ENCODE results near the gene SCIN.

The SCIN gene

DNA sequence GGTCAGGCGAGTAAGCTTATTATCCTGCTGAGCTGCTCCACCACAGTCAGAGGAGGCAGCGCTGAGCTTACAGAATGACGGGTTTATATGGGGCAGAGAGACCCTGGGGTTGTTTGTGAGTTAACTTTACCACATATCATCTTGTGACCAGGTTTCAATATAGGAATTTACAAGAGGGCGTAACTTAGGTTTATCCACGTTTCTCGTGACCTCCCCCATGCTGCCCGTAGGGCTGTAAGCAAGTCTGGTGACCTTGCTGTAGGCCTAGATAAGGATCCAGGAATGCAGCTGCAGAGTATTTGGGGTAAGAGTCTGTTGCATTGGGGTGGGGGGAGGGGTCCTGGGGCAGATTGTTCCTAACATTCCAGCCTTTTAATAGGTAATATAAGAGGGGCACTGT is 24.6 kb downstream of the SCIN start:
- TF ChIP-seq TAF1 (IDR thresholded peaks at IDR 0.05; ENCODE audit: low read depth, low read length) = no peak
- TF ChIP-seq SPI1 (IDR thresholded peaks at IDR 0.05; ENCODE audit: low read depth, low read length) = no peak
- TF ChIP-seq POLR2AphosphoS5 (IDR thresholded peaks at IDR 0.05; ENCODE audit: low read depth, low read length) = no peak
- TF ChIP-seq PAX5 (IDR thresholded peaks at IDR 0.05; ENCODE audit: insufficient read depth, low read length, severe bottlenecking) = no peak
- no peak for TF ChIP-seq POU2F2 (IDR thresholded peaks at IDR 0.05; ENCODE audit: low read depth, low read length)
- no peak for TF ChIP-seq POLR2A (IDR thresholded peaks at IDR 0.05; ENCODE audit: low read depth, low read length)
- no peak for FAIRE-seq
- no peak for DNase-seq (ENCODE audit: insufficient read length, low spot score)

DNA sequence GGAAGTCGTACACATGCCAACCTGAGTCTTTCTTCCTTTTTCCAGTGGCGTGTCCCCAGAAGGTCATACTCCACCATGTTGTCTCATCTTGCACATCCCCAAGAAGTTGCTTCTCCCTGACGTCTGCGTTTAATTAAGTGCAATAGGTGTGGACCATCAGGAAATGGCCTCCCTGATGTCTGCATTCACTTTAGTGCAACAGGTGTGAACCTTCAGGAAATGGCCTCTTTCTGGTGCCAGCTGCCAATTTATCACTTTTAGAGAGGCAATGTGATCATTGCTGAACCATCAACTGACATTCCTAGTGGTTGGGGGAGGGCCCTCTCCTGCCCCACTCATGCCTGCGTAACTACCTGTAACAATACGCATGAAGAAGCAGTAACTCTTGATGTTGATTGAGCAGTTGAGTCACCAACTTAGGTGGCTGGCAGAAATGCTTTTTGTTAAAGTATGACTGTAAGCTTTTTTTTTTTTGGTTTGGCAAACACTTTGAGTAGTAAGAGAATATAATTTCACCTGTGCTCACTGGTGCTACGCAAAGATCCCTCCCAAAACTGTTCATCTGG is 25.8 kb downstream of the SCIN start:
- no peak for TF ChIP-seq POLR2A (IDR thresholded peaks at IDR 0.05; ENCODE audit: low read depth, low read length)
- no peak for TF ChIP-seq POLR2AphosphoS5 (IDR thresholded peaks at IDR 0.05; ENCODE audit: low read depth, low read length)
- TF ChIP-seq SPI1 (IDR thresholded peaks at IDR 0.05; ENCODE audit: low read depth, low read length) = no peak
- no peak for TF ChIP-seq POU2F2 (IDR thresholded peaks at IDR 0.05; ENCODE audit: low read depth, low read length)
- no peak for TF ChIP-seq TAF1 (IDR thresholded peaks at IDR 0.05; ENCODE audit: low read depth, low read length)
- TF ChIP-seq PAX5 (IDR thresholded peaks at IDR 0.05; ENCODE audit: insufficient read depth, low read length, severe bottlenecking) = no peak
- no peak for DNase-seq (ENCODE audit: insufficient read length, low spot score)
- no peak for FAIRE-seq

DNA sequence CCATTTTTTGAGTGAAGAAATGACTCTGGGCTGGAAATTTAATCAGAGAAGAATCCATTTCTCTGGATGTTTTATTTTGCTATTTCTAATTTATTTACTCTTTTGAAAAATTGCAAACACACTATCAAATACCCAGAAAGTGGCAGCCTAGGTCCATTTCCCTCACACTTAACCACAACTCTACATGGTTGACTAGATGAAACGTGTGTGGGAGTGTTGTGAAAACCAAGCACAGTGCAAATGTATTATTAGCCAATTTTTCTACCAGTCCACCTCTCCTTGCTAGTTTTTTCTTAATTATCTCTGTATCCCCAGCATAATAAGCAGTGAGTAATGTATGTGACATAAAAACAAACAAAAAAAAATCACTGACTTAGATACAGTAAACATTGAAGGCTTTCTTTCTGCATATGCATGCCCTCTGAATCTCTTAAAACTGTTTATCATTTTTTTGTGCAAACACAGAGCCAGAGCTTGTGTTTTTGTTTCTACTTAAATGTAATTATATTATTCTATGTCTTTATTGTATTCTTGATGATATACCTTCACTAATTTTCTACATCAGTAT is 30.9 kb downstream of the SCIN start:
- no peak for DNase-seq (ENCODE audit: insufficient read length, low spot score)
- TF ChIP-seq POLR2A (IDR thresholded peaks at IDR 0.05; ENCODE audit: low read depth, low read length) (no peak), TAF1 (IDR thresholded peaks at IDR 0.05; ENCODE audit: low read depth, low read length) (no peak), SPI1 (IDR thresholded peaks at IDR 0.05; ENCODE audit: low read depth, low read length) (peak; percentile 46), POLR2AphosphoS5 (IDR thresholded peaks at IDR 0.05; ENCODE audit: low read depth, low read length) (no peak), PAX5 (IDR thresholded peaks at IDR 0.05; ENCODE audit: insufficient read depth, low read length, severe bottlenecking) (no peak)
- FAIRE-seq = peak; percentile 72

DNA sequence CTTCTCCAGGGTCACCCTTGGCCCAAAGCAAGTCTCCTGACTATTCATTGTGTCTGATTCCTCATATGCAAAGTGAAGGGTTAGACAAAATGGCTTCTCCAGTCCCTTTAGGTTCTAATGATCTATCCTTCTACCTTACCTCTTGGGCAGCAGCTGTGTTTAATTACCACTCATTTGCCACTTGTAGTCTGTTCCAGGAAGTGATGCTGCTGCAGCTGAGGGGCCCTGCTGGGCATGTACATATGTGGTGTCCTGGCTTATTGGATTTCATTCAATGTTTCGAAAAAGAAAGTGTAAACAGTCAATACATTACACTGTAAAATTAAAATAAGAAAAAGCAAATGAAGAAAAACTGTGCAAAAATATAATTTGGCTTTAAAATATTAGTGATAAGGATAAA is 36.6 kb downstream of the SCIN start:
- no peak for DNase-seq (ENCODE audit: insufficient read length, low spot score)

DNA sequence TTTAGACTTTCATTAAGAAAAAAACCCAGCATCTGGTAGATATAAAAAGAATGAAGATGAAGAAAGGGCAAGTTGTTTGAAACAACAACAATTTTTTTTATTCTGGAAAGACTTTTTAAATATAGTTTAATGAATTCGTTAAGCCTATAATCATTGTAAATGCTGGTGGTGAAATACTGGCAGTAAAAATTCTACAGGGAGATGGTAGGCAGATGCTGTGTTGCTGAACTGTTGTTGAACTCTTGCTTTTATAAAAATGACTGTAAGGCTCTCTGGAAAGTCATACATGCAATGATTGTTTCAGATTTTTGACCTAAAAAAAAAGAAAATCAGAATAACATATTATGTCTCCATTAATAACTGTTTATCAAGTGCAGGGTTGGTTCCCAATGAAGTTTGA is 39.0 kb downstream of the SCIN start:
- FAIRE-seq = no peak
- no peak for DNase-seq (ENCODE audit: insufficient read length, low spot score)
- TF ChIP-seq POLR2AphosphoS5 (IDR thresholded peaks at IDR 0.05; ENCODE audit: low read depth, low read length) = no peak
- no peak for TF ChIP-seq POU2F2 (IDR thresholded peaks at IDR 0.05; ENCODE audit: low read depth, low read length)
- TF ChIP-seq TAF1 (IDR thresholded peaks at IDR 0.05; ENCODE audit: low read depth, low read length) = no peak
- no peak for TF ChIP-seq POLR2A (IDR thresholded peaks at IDR 0.05; ENCODE audit: low read depth, low read length)
- no peak for TF ChIP-seq PAX5 (IDR thresholded peaks at IDR 0.05; ENCODE audit: insufficient read depth, low read length, severe bottlenecking)
- TF ChIP-seq SPI1 (IDR thresholded peaks at IDR 0.05; ENCODE audit: low read depth, low read length) = no peak

More for the DNA sequence above, 36.6 kb downstream of the SCIN start:
- no peak for FAIRE-seq
- TF ChIP-seq SPI1 (IDR thresholded peaks at IDR 0.05; ENCODE audit: low read depth, low read length) (no peak), POU2F2 (IDR thresholded peaks at IDR 0.05; ENCODE audit: low read depth, low read length) (no peak), PAX5 (IDR thresholded peaks at IDR 0.05; ENCODE audit: insufficient read depth, low read length, severe bottlenecking) (no peak), POLR2AphosphoS5 (IDR thresholded peaks at IDR 0.05; ENCODE audit: low read depth, low read length) (no peak), POLR2A (IDR thresholded peaks at IDR 0.05; ENCODE audit: low read depth, low read length) (no peak), TAF1 (IDR thresholded peaks at IDR 0.05; ENCODE audit: low read depth, low read length) (no peak)

DNA sequence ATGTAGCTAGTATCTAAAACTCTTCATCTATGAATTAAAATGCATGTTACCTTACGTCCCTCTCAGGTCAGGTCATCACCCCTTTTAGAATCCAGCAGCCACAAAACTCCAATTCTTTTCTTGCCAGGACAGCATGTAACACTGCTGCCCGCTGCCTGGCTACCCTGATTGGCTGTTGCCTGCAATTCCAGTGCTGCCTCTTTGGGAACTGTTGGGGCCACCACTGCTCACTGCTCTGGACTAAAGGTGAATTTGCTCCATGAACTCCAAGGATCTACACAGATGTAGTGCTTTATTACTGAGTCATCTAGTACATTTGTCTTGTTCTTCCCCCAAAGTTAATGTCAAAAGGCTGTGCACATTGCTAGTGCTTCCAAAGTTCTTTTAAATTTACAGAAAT is 40.4 kb downstream of the SCIN start:
- FAIRE-seq (no peak), DNase-seq (ENCODE audit: insufficient read length, low spot score) (no peak)
- TF ChIP-seq POLR2AphosphoS5 (IDR thresholded peaks at IDR 0.05; ENCODE audit: low read depth, low read length) = no peak
- TF ChIP-seq PAX5 (IDR thresholded peaks at IDR 0.05; ENCODE audit: insufficient read depth, low read length, severe bottlenecking) = no peak
- TF ChIP-seq TAF1 (IDR thresholded peaks at IDR 0.05; ENCODE audit: low read depth, low read length) = no peak
- TF ChIP-seq POU2F2 (IDR thresholded peaks at IDR 0.05; ENCODE audit: low read depth, low read length) = no peak
- TF ChIP-seq POLR2A (IDR thresholded peaks at IDR 0.05; ENCODE audit: low read depth, low read length) = no peak
- TF ChIP-seq SPI1 (IDR thresholded peaks at IDR 0.05; ENCODE audit: low read depth, low read length) = no peak

DNA sequence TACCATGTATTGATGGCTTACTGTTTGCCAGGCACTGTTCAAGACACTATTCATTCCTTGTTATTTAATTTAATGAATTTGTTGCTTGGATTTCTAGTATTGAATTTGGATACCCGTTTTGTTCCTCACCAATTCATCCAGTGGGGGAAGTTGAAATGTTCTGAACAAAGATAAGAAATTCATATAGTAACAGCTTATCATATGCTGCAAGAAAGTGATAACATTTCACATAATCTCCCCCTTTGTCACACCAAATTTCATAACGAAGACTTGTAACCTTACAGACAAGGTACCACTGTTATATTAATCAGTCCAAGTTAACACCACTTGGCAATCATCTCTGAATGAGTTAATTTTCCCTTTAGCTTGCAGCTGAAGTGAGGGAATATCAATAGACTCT is 42.1 kb downstream of the SCIN start:
- DNase-seq (ENCODE audit: insufficient read length, low spot score) (no peak), FAIRE-seq (no peak)
- TF ChIP-seq TAF1 (IDR thresholded peaks at IDR 0.05; ENCODE audit: low read depth, low read length) (no peak), PAX5 (IDR thresholded peaks at IDR 0.05; ENCODE audit: insufficient read depth, low read length, severe bottlenecking) (no peak), POLR2A (IDR thresholded peaks at IDR 0.05; ENCODE audit: low read depth, low read length) (no peak), POU2F2 (IDR thresholded peaks at IDR 0.05; ENCODE audit: low read depth, low read length) (no peak), POLR2AphosphoS5 (IDR thresholded peaks at IDR 0.05; ENCODE audit: low read depth, low read length) (no peak), SPI1 (IDR thresholded peaks at IDR 0.05; ENCODE audit: low read depth, low read length) (no peak)

DNA sequence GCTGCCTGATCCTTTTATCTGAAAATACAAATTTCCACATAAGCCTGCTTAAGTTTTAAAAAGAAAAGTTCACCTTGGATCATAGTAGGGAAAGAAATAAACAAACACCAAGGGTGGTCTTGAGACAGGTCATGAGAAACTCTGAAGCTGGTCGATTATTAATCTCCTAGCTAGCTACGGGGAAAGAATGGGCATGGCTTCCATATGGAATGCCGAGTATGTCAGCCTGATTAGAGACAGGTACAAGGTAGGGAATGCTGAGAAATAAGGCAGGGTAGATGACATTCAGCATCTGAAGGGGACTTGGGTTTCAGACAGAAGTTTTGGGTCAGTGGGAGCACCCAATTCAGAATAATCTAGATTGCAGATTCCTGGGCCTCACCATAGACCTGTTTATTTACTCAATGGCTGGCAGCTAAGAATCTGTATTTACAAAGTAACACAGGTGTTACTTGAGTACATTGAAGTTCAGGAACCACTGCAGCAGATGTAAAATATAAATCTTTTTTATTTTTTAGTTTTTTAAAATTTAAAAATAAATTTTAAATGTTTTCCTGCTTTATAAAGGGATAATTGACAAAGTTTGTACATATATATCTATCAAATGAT is 49.0 kb downstream of the SCIN start:
- no peak for TF ChIP-seq TAF1 (IDR thresholded peaks at IDR 0.05; ENCODE audit: low read depth, low read length)
- no peak for TF ChIP-seq POLR2A (IDR thresholded peaks at IDR 0.05; ENCODE audit: low read depth, low read length)
- no peak for TF ChIP-seq SPI1 (IDR thresholded peaks at IDR 0.05; ENCODE audit: low read depth, low read length)
- TF ChIP-seq POU2F2 (IDR thresholded peaks at IDR 0.05; ENCODE audit: low read depth, low read length) = no peak
- TF ChIP-seq PAX5 (IDR thresholded peaks at IDR 0.05; ENCODE audit: insufficient read depth, low read length, severe bottlenecking) = no peak
- no peak for TF ChIP-seq POLR2AphosphoS5 (IDR thresholded peaks at IDR 0.05; ENCODE audit: low read depth, low read length)
- no peak for FAIRE-seq
- no peak for DNase-seq (ENCODE audit: insufficient read length, low spot score)

DNA sequence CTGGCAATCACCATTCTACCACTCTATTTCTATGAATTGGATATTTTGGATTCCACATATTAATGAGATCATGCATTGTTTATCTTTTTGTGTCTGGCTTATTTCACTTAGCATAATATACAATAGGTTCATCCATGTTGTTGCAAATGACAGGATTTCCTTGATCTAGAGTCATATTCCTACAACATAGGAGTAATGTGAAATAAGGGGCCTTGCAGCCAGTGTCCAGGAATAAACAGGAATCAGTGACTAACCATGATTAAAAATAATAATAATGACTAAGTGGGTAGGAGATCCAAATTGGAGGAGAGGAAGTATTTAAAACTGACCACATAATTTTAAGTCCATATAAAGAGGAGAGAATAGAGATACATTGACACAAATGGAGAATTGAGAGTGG is 49.9 kb downstream of the SCIN start:
- TF ChIP-seq TAF1 (IDR thresholded peaks at IDR 0.05; ENCODE audit: low read depth, low read length) (no peak), PAX5 (IDR thresholded peaks at IDR 0.05; ENCODE audit: insufficient read depth, low read length, severe bottlenecking) (no peak), POU2F2 (IDR thresholded peaks at IDR 0.05; ENCODE audit: low read depth, low read length) (no peak), SPI1 (IDR thresholded peaks at IDR 0.05; ENCODE audit: low read depth, low read length) (no peak), POLR2A (IDR thresholded peaks at IDR 0.05; ENCODE audit: low read depth, low read length) (no peak), POLR2AphosphoS5 (IDR thresholded peaks at IDR 0.05; ENCODE audit: low read depth, low read length) (no peak)
- no peak for DNase-seq (ENCODE audit: insufficient read length, low spot score)
- FAIRE-seq = no peak

All from GM12891 (cell line).